HepG2 (cell line): ENCODE data around the gene PDLIM5. TPM values are rescaled to one million over a fixed set of nuclear protein-coding genes. Genes with fewer than 3 reads are reported as not detected.

Experiments used
- ARNTL ChIP-seq: sonication (generic); formaldehyde crosslinking; IDR thresholded peaks from 2 replicates; pipeline ENCODE4 v1.4.0; 2020; ENCODE audit warnings: mild to moderate bottlenecking, missing genetic modification reagents
- DMTF1 ChIP-seq: sonication (generic); formaldehyde crosslinking; IDR thresholded peaks from 2 replicates; pipeline ENCODE4 v1.4.0; 2020; ENCODE audit warnings: mild to moderate bottlenecking, missing genetic modification reagents
- DRAP1 ChIP-seq: IDR thresholded peaks from 2 replicates; pipeline ENCODE4 v1.6.1; 2016; ENCODE audit warnings: missing genetic modification reagents, missing compliant biosample characterization
- E2F2 ChIP-seq: sonication (generic); formaldehyde crosslinking; IDR thresholded peaks from 2 replicates; pipeline ENCODE4 v1.4.0; 2020; ENCODE audit warnings: missing genetic modification reagents, borderline replicate concordance
- KLF13 ChIP-seq: sonication (generic); formaldehyde crosslinking; IDR thresholded peaks from 2 replicates; pipeline ENCODE4 v1.4.0; 2020; ENCODE audit warnings: mild to moderate bottlenecking, missing genetic modification reagents
- NFYC ChIP-seq: IDR thresholded peaks from 2 replicates; pipeline ENCODE4 v1.6.1; 2016; ENCODE audit warnings: missing genetic modification reagents, missing compliant biosample characterization
- ZNF251 ChIP-seq: sonication (generic); formaldehyde crosslinking; IDR thresholded peaks from 2 replicates; pipeline ENCODE4 v1.9.0; 2021; ENCODE audit warnings: mild to moderate bottlenecking, missing genetic modification reagents
- ZNF280D ChIP-seq: sonication (generic); formaldehyde crosslinking; IDR thresholded peaks from 2 replicates; pipeline ENCODE4 v1.5.1; 2020; ENCODE audit warnings: mild to moderate bottlenecking, missing genetic modification reagents
- ZNF367 ChIP-seq: sonication (generic); formaldehyde crosslinking; IDR thresholded peaks from 2 replicates; pipeline ENCODE4 v1.4.0; 2020; ENCODE audit warnings: missing genetic modification reagents, borderline replicate concordance
- ZNF441 ChIP-seq: sonication (generic); formaldehyde crosslinking; IDR thresholded peaks from 2 replicates; pipeline ENCODE4 v1.7.0; 2021; ENCODE audit warnings: missing genetic modification reagents, borderline replicate concordance
- ZNF510 ChIP-seq: sonication (generic); formaldehyde crosslinking; IDR thresholded peaks from 2 replicates; pipeline ENCODE4 v1.4.0; 2020; ENCODE audit warnings: low read depth, mild to moderate bottlenecking, missing genetic modification reagents
- ZNF629 ChIP-seq: sonication (generic); formaldehyde crosslinking; conservative IDR thresholded peaks from 2 replicates; pipeline ENCODE4 v1.5.0; 2020; ENCODE audit warnings: missing genetic modification reagents
- polyA plus RNA-seq, 8 experiments: library from polyadenylated mRNA; depleted of rRNA in 3 of 8; stranded (reverse) in 7 of 8; unstranded in 1 of 8; fragments of >200 nt; fragmentation: Illumina TruSeq in 4 of 8; extraction: Trizol in 4 of 8; gene quantifications; 2 replicates each; pipeline versions ENCODE4 v1.2.1 to v1.2.3, GENCODE V29; 2011 to 2016; ENCODE audit warnings: low read depth in 4 of 8, missing spikeins in 1 of 8, mixed read lengths in 1 of 8; ENCODE audit not compliant: insufficient read depth in 1 of 8
- total RNA-seq, 5 experiments: library from RNA; depleted of rRNA; stranded (reverse); fragments of >200 nt; fragmentation: Illumina TruSeq; extraction: Trizol; gene quantifications; 2 replicates each; pipeline ENCODE4 v1.2.3, GENCODE V29; 2016; ENCODE audit warnings: low read depth in 1 of 5
- TF ChIP-seq, protein P1 (sequence below): sonication (generic); formaldehyde crosslinking; IDR thresholded peaks from 2 replicates; pipeline ENCODE4 v1.5.1; 2020; ENCODE audit warnings: missing genetic modification reagents, mild to moderate bottlenecking, borderline replicate concordance
- TF ChIP-seq, protein P2 (sequence below): sonication (generic); formaldehyde crosslinking; IDR thresholded peaks from 2 replicates; pipeline ENCODE4 v1.8.0; 2022; ENCODE audit warnings: mild to moderate bottlenecking, missing genetic modification reagents; ENCODE audit not compliant: insufficient replicate concordance
- TF ChIP-seq, protein P3 (sequence below): sonication (generic); formaldehyde crosslinking; IDR thresholded peaks from 2 replicates; pipeline ENCODE4 v1.5.1; 2020; ENCODE audit warnings: missing genetic modification reagents, mild to moderate bottlenecking, borderline replicate concordance

The PDLIM5 gene
- total and polyA plus RNA-seq, 2 of the 13 experiments (the other 11 are each of a cell fraction or from before 2014, with no cell fraction given), result 52.8 to 119 TPM

- no peak for TF ChIP-seq ZNF510 (CRISPR knock-in tag)
- no peak for TF ChIP-seq ZNF367 (CRISPR knock-in tag)
- no peak for TF ChIP-seq DMTF1
- TF ChIP-seq ZNF441 (CRISPR knock-in tag), result no peak
- TF ChIP-seq ZNF251 (CRISPR knock-in tag), result no peak
- no peak for TF ChIP-seq NFYC (CRISPR knock-in tag)
- peak; percentile 66 for TF ChIP-seq DRAP1
- no peak for TF ChIP-seq KLF13 (CRISPR knock-in tag)
- TF ChIP-seq E2F2 (CRISPR knock-in tag), result no peak
- 0 out of 2 replicates have a peak, but pooled peaks have one; percentile 47 for TF ChIP-seq ARNTL (CRISPR knock-in tag)
- no peak for TF ChIP-seq ZNF629 (CRISPR knock-in tag)
- peak; percentile 29; the same call in 1 of the 2 replicates for TF ChIP-seq ZNF280D
- TF ChIP-seq, protein P1, sequence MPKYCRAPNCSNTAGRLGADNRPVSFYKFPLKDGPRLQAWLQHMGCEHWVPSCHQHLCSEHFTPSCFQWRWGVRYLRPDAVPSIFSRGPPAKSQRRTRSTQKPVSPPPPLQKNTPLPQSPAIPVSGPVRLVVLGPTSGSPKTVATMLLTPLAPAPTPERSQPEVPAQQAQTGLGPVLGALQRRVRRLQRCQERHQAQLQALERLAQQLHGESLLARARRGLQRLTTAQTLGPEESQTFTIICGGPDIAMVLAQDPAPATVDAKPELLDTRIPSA (CRISPR knock-in tag), result no peak
- TF ChIP-seq, protein P2, sequence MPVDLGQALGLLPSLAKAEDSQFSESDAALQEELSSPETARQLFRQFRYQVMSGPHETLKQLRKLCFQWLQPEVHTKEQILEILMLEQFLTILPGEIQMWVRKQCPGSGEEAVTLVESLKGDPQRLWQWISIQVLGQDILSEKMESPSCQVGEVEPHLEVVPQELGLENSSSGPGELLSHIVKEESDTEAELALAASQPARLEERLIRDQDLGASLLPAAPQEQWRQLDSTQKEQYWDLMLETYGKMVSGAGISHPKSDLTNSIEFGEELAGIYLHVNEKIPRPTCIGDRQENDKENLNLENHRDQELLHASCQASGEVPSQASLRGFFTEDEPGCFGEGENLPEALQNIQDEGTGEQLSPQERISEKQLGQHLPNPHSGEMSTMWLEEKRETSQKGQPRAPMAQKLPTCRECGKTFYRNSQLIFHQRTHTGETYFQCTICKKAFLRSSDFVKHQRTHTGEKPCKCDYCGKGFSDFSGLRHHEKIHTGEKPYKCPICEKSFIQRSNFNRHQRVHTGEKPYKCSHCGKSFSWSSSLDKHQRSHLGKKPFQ (CRISPR knock-in tag), result no peak
- TF ChIP-seq, protein P3, sequence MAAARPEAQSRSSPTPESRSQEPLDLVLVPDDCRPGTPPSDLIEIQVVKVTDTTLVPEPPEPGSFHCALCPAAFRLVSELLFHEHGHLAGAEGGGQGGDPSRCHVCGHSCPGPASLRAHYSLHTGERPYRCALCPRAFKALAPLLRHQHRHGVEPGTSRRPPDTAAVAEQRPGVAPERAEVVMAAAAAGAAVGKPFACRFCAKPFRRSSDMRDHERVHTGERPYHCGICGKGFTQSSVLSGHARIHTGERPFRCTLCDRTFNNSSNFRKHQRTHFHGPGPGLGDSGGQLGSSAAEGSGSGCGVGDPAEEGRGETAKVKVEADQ (CRISPR knock-in tag), result no peak
Observed at GRCh38 chr4:94428884-94429283, 22.9 kb upstream of the PDLIM5 start (continued).
